Spleen (tissue), 7 donors: ENCODE results near the gene EIF4A3.

Experiments used
- POLR2A ChIP-seq, 3 donors: fragments of 450-650 bp; IDR thresholded peaks; one replicate each; pipeline ENCODE4 v1.5.1; 2017; ENCODE audit warnings: antibody characterized with exemption in 3 of 3, mild to moderate bottlenecking in 1 of 3
- POLR2AphosphoS5 ChIP-seq, 3 donors: sonication (generic); formaldehyde crosslinking; IDR thresholded peaks; one replicate each; pipeline ENCODE4 v1.5.1; 2017; ENCODE audit warnings: antibody characterized with exemption in 3 of 3
- TF ChIP-seq, protein P1 (sequence below), 11 experiments: fragments of 200-600 bp in 7 of 11; fragments of 450-650 bp in 4 of 11; sonication (generic) in 4 of 11; IDR thresholded peaks in 8 of 11; conservative IDR thresholded peaks in 3 of 11; 1 replicate in 7 of 11; 2 replicates in 4 of 11; pipeline versions ENCODE4 v1.4.0 to v1.8.0; 2016 to 2021; ENCODE audit warnings: antibody characterized with exemption in 11 of 11, inconsistent platforms in 4 of 11, mild to moderate bottlenecking in 1 of 11
- donor health status: DM: no; HTN: no; CAD: no; lungs with moderate emphysema.
- donor health status: DM: no; HTN: no; CAD: no.
- donor health status: DM: no; HTN: no; CAD: no.

DNA sequence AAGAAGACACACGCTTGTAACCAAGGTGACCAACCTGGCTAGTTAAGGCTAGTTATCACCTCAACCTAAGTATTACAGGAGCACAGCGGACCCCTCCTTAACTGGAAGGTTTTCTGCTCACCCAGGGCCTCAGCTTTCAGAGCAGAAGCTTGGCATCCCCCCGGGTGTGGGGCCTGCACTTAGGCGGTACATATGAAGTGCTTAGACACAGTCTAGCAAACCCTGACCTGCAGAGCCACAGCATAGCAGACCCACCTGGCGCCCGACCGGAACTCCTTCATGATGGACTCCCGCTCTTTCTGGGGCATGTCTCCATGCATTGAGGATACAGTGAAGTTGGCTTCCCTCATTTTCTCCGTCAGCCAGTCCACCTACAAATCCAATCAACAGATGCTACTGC, 9.8 kb downstream of the EIF4A3 start:
- no peak for TF ChIP-seq POLR2AphosphoS5 (IDR thresholded peaks at IDR 0.05)
- TF ChIP-seq, protein P1, sequence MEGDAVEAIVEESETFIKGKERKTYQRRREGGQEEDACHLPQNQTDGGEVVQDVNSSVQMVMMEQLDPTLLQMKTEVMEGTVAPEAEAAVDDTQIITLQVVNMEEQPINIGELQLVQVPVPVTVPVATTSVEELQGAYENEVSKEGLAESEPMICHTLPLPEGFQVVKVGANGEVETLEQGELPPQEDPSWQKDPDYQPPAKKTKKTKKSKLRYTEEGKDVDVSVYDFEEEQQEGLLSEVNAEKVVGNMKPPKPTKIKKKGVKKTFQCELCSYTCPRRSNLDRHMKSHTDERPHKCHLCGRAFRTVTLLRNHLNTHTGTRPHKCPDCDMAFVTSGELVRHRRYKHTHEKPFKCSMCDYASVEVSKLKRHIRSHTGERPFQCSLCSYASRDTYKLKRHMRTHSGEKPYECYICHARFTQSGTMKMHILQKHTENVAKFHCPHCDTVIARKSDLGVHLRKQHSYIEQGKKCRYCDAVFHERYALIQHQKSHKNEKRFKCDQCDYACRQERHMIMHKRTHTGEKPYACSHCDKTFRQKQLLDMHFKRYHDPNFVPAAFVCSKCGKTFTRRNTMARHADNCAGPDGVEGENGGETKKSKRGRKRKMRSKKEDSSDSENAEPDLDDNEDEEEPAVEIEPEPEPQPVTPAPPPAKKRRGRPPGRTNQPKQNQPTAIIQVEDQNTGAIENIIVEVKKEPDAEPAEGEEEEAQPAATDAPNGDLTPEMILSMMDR (IDR thresholded peaks at IDR 0.05 in 8 of 11, conservative IDR thresholded peaks at IDR 0.05 in 3 of 11), result no peak
- TF ChIP-seq POLR2A (IDR thresholded peaks at IDR 0.05), result no peak
